Measurements from ENCODE around the gene SNUPN. TPM values are rescaled to one million over a fixed set of nuclear protein-coding genes. Genes with fewer than 3 reads are reported as not detected.

The SNUPN gene
- total RNA-seq, 2 experiments from 2014 or later: 44.4 to 71.1 TPM

- no peaks in the 10 kb centered on the region for H4K20me1 ChIP-seq (ENCODE audit: insufficient read depth, low read length)
- CTCF ChIA-PET (ENCODE audit: unreplicated experiment): no interaction called here
- TF ChIP-seq CTCF (conservative IDR thresholded peaks at IDR 0.05; ENCODE audit: low read length) (no peak), EZH2phosphoT487 (IDR thresholded peaks at IDR 0.05; ENCODE audit: borderline replicate concordance, low read depth, low read length) (no peak)
- no peak overlapping the region for H2AFZ ChIP-seq (ENCODE audit: low read length)
- no peak overlapping the region for H3K27ac ChIP-seq (ENCODE audit: low read depth, low read length, poor library complexity, severe bottlenecking)
- no peak overlapping the region for H3K4me2 ChIP-seq (ENCODE audit: low read length)
- no peak for DNase-seq (ENCODE audit: low spot score)
- POLR2A ChIA-PET: no interaction called here
- H3K79me2 ChIP-seq (ENCODE audit: insufficient read depth, low read depth, low read length): no peaks in the 10 kb centered on the region
- no TSS peak for BruUV-seq (replicated peaks)
- H3K4me3 ChIP-seq (ENCODE audit: low read depth, low read length, poor library complexity, severe bottlenecking): no peak overlapping the region
- H3K9me3 ChIP-seq (ENCODE audit: low read length): no peaks in the 10 kb centered on the region
- no peaks in the 10 kb centered on the region for H3K9me2 ChIP-seq (ENCODE audit: insufficient read depth, low read length)
- no peaks in the 10 kb centered on the region for H3K4me1 ChIP-seq (ENCODE audit: insufficient read depth, low read length, poor library complexity, severe bottlenecking)
- intact Hi-C loops (cut with micrococcal nuclease; ENCODE audit: unreplicated experiment): no loop called here
- H3K36me3 ChIP-seq (ENCODE audit: insufficient read depth, low read length): no peaks in the 10 kb centered on the region
These were observed 37.4 kb upstream of the SNUPN start for GRCh38 chr15:75662823-75663519.

GRCh38 chr15:75661756-75662140 lies 36.2 kb upstream of the SNUPN start:
- H2AFZ ChIP-seq (ENCODE audit: low read length): no peak overlapping the region
- no peaks in the 10 kb centered on the region for H4K20me1 ChIP-seq (ENCODE audit: insufficient read depth, low read length)
- POLR2A ChIA-PET: interaction anchor here (0.7 kb wide), 1 partner anchor 260 kb away, joined by 3 read pairs; no protein-coding TSS in a partner anchor
- no peak overlapping the region for H3K4me3 ChIP-seq (ENCODE audit: low read depth, low read length, poor library complexity, severe bottlenecking)
- no peaks in the 10 kb centered on the region for H3K36me3 ChIP-seq (ENCODE audit: insufficient read depth, low read length)
- no peaks in the 10 kb centered on the region for H3K4me1 ChIP-seq (ENCODE audit: insufficient read depth, low read length, poor library complexity, severe bottlenecking)
- CTCF ChIA-PET (ENCODE audit: unreplicated experiment): no interaction called here
- DNase-seq (ENCODE audit: low spot score): no peak
- H3K27ac ChIP-seq (ENCODE audit: low read depth, low read length, poor library complexity, severe bottlenecking): no peak overlapping the region
- no peaks in the 10 kb centered on the region for H3K79me2 ChIP-seq (ENCODE audit: insufficient read depth, low read depth, low read length)
- H3K4me2 ChIP-seq (ENCODE audit: low read length): no peak overlapping the region
- no peaks in the 10 kb centered on the region for H3K9me3 ChIP-seq (ENCODE audit: low read length)
- TF ChIP-seq CTCF (conservative IDR thresholded peaks at IDR 0.05; ENCODE audit: low read length) (no peak), EZH2phosphoT487 (IDR thresholded peaks at IDR 0.05; ENCODE audit: borderline replicate concordance, low read depth, low read length) (no peak)
- no TSS peak for BruUV-seq (replicated peaks)
- H3K9me2 ChIP-seq (ENCODE audit: insufficient read depth, low read length): no peaks in the 10 kb centered on the region
- intact Hi-C loops (cut with micrococcal nuclease; ENCODE audit: unreplicated experiment): no loop called here

- BruUV-seq (replicated peaks): no TSS peak
- POLR2A ChIA-PET: interaction anchor here (0.6 to 0.7 kb wide), 2 partner anchors 53 to 260 kb away, joined by 3 read pairs; no protein-coding TSS in a partner anchor
- DNase-seq (ENCODE audit: low spot score): no peak
- Histone ChIP-seq H3K27ac (ENCODE audit: low read depth, low read length, poor library complexity, severe bottlenecking) (no peak overlapping the region), H3K79me2 (ENCODE audit: insufficient read depth, low read depth, low read length) (no peaks in the 10 kb centered on the region), H4K20me1 (ENCODE audit: insufficient read depth, low read length) (no peaks in the 10 kb centered on the region), H3K4me3 (ENCODE audit: low read depth, low read length, poor library complexity, severe bottlenecking) (no peak overlapping the region), H3K9me2 (ENCODE audit: insufficient read depth, low read length) (no peaks in the 10 kb centered on the region), H3K36me3 (ENCODE audit: insufficient read depth, low read length) (no peaks in the 10 kb centered on the region), H3K9me3 (ENCODE audit: low read length) (no peaks in the 10 kb centered on the region), H3K4me2 (ENCODE audit: low read length) (no peak overlapping the region), H3K4me1 (ENCODE audit: insufficient read depth, low read length, poor library complexity, severe bottlenecking) (no peaks in the 10 kb centered on the region), H2AFZ (ENCODE audit: low read length) (no peak overlapping the region)
- CTCF ChIA-PET (ENCODE audit: unreplicated experiment): no interaction called here
- intact Hi-C loops (cut with micrococcal nuclease; ENCODE audit: unreplicated experiment): no loop called here
- TF ChIP-seq EZH2phosphoT487 (IDR thresholded peaks at IDR 0.05; ENCODE audit: borderline replicate concordance, low read depth, low read length): no peak
- TF ChIP-seq CTCF (conservative IDR thresholded peaks at IDR 0.05; ENCODE audit: low read length): no peak
These were observed 35.7 kb upstream of the SNUPN start for GRCh38 chr15:75661100-75661755.
